Fibroblast of mammary gland (primary cell): Measurements from ENCODE around the gene WDR64.

Experiments used
- DNase-seq: peaks from one replicate; pipeline ENCODE4 v3.0.0-alpha.2; 2010; ENCODE audit warnings: low read depth
- H3K4me3 ChIP-seq: 2 replicates; pipeline ENCODE4 v1.5.1; 2011; ENCODE audit warnings: low read depth, mild to moderate bottlenecking, low read length, moderate library complexity; ENCODE audit not compliant: control insufficient read depth
- TF ChIP-seq, protein P1 (sequence below): conservative IDR thresholded peaks from 2 replicates; pipeline ENCODE4 v1.5.1; 2011; ENCODE audit warnings: low read depth, low read length, inconsistent platforms; ENCODE audit not compliant: control insufficient read depth, insufficient read depth

Gene WDR64

GRCh38 chr1:241707442-241707841, 55.4 kb downstream of the WDR64 start:
- DNase-seq, result no peak
- TF ChIP-seq, protein P1, sequence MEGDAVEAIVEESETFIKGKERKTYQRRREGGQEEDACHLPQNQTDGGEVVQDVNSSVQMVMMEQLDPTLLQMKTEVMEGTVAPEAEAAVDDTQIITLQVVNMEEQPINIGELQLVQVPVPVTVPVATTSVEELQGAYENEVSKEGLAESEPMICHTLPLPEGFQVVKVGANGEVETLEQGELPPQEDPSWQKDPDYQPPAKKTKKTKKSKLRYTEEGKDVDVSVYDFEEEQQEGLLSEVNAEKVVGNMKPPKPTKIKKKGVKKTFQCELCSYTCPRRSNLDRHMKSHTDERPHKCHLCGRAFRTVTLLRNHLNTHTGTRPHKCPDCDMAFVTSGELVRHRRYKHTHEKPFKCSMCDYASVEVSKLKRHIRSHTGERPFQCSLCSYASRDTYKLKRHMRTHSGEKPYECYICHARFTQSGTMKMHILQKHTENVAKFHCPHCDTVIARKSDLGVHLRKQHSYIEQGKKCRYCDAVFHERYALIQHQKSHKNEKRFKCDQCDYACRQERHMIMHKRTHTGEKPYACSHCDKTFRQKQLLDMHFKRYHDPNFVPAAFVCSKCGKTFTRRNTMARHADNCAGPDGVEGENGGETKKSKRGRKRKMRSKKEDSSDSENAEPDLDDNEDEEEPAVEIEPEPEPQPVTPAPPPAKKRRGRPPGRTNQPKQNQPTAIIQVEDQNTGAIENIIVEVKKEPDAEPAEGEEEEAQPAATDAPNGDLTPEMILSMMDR, result no peak
- no peak overlapping the region for H3K4me3 ChIP-seq

DNA sequence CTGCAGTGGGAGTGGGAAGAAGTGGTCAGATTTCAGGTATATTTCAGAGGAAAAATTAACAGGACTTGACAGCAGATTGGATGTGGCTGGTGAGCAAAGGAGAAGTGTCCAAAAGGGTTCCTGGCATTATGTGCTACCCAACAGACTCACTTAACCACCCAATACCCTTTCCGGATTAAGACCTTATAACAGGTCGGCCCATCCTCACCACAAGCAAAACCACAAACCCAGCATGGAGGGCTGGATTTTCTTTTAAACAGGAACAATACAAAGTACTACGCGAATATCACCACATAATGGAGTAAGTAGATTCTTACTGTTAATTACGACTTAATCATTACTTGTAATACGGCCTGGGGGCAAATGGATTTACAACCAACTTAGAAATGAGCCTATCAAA, 59.2 kb downstream of the WDR64 start:
- DNase-seq, result no peak
- no peak overlapping the region for H3K4me3 ChIP-seq
- TF ChIP-seq, protein P1, result no peak

- DNase-seq, result no peak
- TF ChIP-seq, protein P1, result no peak
- H3K4me3 ChIP-seq, result no peak overlapping the region
Observed at GRCh38 chr1:241713316-241713715, 61.2 kb downstream of the WDR64 start.

DNA sequence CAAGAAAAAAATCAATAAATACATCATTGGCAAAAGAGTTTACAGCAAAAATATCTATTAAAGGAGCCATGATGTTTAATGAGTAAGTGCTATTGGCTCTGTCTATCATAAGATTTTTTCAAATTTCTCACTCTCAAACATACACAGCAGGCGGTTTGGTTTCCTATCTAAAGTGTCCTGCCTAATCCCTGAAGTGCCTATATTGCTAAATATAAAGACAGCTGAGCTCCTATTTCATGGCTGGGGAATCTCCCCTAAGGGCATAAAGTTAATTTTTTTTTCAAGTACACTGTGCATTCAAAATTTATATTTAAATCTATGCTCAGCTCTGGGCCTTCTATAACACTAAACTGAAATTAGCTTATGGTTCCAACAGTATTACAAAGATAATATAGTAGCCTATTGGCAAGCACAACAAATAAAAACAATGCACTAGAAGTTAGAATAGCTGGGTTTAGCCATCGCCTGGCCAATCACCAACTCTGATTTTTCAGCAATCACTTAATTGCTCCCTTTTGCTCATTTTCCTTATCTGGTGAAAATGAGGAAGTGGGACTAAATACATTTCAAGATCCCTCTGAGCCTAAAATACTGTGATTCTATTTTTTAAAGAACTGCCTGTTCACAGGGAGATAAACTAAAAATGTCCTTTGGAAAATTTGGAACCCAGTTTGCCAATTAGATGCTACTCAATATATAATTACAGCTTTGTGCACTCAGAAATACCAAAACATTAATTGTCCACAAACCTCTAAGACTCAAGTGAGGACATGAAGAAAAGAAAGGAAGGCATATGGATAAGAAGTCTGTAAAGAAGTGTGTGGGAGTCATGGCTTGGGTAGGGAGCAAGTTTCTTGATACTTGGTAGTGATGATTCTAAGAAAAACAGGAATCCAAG, 62.5 kb downstream of the WDR64 start:
- TF ChIP-seq, protein P1, result no peak
- DNase-seq, result no peak
- H3K4me3 ChIP-seq, result no peak overlapping the region

- TF ChIP-seq, protein P1, result no peak
- no peak for DNase-seq
- no peak overlapping the region for H3K4me3 ChIP-seq
Observed at GRCh38 chr1:241715435-241715834, 63.4 kb downstream of the WDR64 start.

DNA sequence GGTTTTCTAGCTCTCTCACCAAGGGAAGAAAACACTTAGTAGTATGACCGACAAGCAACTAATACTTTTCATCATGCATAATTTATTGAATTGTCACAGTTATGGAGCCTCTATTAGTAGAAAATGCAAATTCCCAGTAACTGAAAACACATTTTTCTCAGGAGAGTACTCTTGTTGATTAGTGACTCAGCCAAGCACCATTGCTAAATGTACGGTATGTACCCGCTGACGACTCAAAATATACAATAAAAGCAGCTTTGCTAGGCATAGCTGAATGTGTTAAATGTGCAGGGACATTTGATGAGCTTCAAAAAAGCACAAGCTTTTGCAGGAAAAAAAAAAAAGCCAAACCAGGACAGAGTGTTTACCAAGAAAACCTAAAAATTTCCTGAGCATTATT, 63.9 kb downstream of the WDR64 start:
- peak; percentile 96 for DNase-seq
- TF ChIP-seq, protein P1, result no peak
- H3K4me3 ChIP-seq, result no peak overlapping the region
